ENCODE measurements around the gene PPP3CA.

The PPP3CA gene

GRCh38 chr4:101299899-101300540 is 47.3 kb downstream of the PPP3CA start:
- TF ChIP-seq CTCF (IDR thresholded peaks at IDR 0.05; ENCODE audit: insufficient read depth, low read depth, low read length, missing control alignments) = no peak
- H3K4me3 ChIP-seq (ENCODE audit: low read length) = no peak overlapping the region
- DNase-seq (ENCODE audit: low read depth) = no peak

DNA sequence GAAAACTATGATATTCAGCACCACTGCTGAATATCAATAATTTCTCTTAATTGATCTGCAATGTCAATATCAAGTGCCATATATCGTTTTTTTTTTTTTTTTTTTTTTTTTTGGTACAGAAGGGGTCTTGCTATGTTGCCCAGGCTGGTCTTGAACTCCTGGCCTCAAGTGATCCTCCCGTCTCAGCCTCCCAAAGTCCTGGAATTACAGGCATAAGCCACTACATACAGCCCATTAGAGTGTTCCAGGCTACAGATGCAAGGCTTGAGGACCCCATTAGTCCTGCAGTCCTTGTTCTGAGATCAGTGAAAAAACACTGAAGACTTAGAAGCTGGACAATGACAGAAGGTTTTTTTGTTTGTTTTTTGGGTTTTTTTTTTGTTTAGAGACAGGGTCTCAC is 48.3 kb downstream of the PPP3CA start:
- no peak overlapping the region for H3K4me3 ChIP-seq (ENCODE audit: low read length)
- no peak for TF ChIP-seq CTCF (IDR thresholded peaks at IDR 0.05; ENCODE audit: insufficient read depth, low read depth, low read length, missing control alignments)
- no peak for DNase-seq (ENCODE audit: low read depth)

DNA sequence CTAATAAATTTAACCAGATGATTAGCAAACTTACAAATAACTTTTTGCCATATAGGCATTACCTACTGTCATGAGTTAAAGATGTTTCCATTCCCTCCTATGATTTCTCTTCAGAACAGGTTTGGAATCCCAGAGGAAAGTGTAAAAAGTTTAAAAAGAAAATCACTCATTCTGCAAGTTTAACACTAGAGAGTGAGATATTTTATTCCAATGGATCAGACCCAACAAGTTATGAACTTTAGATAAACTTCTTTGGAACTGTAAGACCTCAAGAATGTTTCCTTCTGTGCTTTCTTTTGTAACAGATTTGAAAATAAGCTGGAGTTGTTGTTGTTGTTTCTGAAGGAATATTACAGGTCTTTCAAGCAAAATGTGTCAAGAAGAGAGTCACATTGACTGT is 51.6 kb downstream of the PPP3CA start:
- no peak overlapping the region for H3K4me3 ChIP-seq (ENCODE audit: low read length)
- no peak for DNase-seq (ENCODE audit: low read depth)
- no peak for TF ChIP-seq CTCF (IDR thresholded peaks at IDR 0.05; ENCODE audit: insufficient read depth, low read depth, low read length, missing control alignments)

DNA sequence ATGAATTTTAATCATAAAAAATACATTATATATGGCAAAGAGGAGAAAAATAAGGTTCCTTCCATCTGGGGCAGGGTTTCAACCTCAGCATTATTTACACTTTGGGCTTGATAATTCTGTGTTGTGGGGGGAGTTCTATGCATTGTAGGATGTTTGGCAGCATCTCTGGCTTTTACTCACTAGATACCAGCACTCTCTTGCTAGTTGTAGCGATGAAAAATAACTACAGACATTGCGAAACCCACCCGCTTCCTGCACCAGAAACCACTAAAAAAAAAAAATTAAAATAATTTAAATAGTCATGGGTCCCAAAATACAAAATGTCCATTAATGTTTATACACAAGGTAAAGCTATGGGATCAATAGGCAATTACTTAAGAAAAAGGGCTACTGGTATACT is 52.7 kb downstream of the PPP3CA start:
- DNase-seq (ENCODE audit: low read depth) = no peak
- H3K4me3 ChIP-seq (ENCODE audit: low read length) = no peak overlapping the region
- no peak for TF ChIP-seq CTCF (IDR thresholded peaks at IDR 0.05; ENCODE audit: insufficient read depth, low read depth, low read length, missing control alignments)

- no peak for TF ChIP-seq CTCF (IDR thresholded peaks at IDR 0.05; ENCODE audit: insufficient read depth, low read depth, low read length, missing control alignments)
- DNase-seq (ENCODE audit: low read depth) = no peak
- no peak overlapping the region for H3K4me3 ChIP-seq (ENCODE audit: low read length)
These were observed 54.4 kb downstream of the PPP3CA start for GRCh38 chr4:101292901-101293300.

- no peak for DNase-seq (ENCODE audit: low read depth)
- TF ChIP-seq CTCF (IDR thresholded peaks at IDR 0.05; ENCODE audit: insufficient read depth, low read depth, low read length, missing control alignments) = no peak
- no peak overlapping the region for H3K4me3 ChIP-seq (ENCODE audit: low read length)
These were observed 55.1 kb downstream of the PPP3CA start for GRCh38 chr4:101292214-101292613.

- TF ChIP-seq CTCF (IDR thresholded peaks at IDR 0.05; ENCODE audit: insufficient read depth, low read depth, low read length, missing control alignments) = no peak
- H3K4me3 ChIP-seq (ENCODE audit: low read length) = no peak overlapping the region
- no peak for DNase-seq (ENCODE audit: low read depth)
These were observed 56.1 kb downstream of the PPP3CA start for GRCh38 chr4:101291198-101291597.

Data from epithelial cell of esophagus (primary cell).